ENCODE data around the gene EFR3B.
A peak's percentile ranks its signal among the peaks of the same experiment; 100 is the strongest.
"Not testable (repeated sequence)": the region's sequence is repeated elsewhere in the genome, so short reads cannot be mapped to it uniquely, and the experiment has no call there.

The EFR3B gene

DNA sequence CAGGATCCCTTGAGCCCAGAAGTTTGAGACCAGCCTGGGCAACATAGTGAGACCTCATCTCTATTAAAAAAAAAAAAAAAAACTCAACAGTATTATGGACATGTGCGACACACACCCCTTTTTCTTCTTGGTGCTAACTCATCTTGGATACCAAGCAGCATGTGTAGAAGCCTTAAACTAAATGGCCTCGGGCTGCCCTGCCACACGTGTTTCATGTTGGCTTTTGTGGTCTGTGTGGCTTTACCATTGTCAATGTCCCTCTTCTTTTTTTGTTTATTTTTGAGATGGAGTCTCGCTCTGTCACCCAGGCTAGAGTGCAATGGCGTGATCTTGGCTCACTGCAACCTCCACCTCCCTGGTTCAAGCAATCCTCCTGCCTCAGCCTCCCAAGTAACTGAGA, 109.1 kb downstream of the EFR3B start:
- not testable (repeated sequence) for DNase-seq (ENCODE audit: low spot score)

DNA sequence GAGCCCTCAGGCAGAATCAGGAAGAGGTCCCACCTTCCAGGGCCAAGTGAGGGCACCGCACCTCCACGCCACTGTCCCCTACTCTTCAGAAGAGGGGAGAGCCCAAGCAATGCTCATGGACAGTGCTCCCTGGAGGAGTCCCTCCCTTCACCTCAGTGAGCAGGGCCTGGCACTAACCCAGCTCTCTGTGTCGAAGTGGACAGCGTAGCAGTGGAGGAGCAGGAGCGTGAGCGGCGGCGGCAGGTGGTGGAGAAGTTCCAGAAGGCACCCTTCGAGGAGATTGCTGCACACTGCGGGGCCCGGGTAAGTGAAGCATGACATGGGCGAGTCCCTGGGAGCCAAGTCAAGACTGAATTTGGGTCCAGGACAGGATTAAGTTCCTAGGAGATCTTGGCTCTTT, 109.8 kb downstream of the EFR3B start:
- DNase-seq (ENCODE audit: low spot score): no peak

DNA sequence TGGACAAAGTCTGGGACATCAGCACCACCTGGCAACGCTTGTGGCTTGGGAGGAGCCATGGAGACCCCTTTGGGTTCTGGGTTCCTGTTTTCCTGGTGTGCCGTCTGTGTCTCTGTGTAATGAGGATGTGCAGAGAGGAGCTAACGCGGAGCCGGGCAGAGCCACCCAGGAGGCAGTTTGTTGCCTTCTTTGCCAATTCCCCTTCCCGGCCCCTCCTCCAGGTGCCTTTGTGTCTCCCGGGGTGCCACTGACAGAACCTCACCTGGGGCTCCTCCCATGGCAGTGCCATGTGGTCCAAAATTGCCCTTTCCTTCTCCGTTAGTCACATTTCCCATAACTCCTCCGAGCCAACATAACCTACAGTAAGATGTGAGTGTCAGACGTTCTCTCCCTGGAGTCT, 113.5 kb downstream of the EFR3B start:
- DNase-seq (ENCODE audit: low spot score): no peak

DNA sequence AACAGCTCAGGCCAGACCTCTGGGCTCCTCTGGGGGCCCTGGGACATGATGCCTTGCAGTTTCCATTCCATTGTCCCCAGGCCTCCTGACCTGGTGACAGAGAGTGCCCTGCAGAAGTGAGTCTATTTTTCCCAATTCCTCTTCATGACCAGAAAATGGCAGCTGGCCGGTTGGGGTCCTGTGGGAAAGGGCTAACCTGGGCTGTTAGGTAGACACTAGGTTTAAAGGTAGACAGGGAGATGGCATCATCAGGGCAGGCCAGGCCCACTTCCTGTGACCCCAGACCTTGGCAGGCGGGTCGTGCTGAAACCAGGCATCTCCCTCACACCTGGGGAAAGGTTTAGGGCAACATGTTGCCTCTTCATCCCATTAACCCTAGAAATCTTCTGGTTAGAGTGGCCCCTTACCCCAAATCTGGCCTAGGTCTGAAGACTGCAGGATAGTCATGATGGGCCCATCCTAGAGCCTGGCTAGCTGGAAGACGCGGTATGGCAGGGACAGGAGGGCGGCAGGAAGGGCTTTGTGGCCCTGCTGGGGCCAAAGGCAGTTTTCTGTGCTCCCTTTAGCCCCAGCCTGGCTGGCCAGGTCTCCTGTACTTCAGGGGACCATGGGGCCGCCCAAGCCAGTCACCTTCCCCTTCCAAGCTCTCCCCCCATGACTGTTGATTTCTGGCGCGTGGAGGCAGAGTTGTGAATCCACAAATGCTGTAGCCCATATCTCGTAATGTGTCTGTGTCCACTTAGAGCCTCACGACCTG, 116.4 kb downstream of the EFR3B start:
- no peak for DNase-seq (ENCODE audit: low spot score)

DNA sequence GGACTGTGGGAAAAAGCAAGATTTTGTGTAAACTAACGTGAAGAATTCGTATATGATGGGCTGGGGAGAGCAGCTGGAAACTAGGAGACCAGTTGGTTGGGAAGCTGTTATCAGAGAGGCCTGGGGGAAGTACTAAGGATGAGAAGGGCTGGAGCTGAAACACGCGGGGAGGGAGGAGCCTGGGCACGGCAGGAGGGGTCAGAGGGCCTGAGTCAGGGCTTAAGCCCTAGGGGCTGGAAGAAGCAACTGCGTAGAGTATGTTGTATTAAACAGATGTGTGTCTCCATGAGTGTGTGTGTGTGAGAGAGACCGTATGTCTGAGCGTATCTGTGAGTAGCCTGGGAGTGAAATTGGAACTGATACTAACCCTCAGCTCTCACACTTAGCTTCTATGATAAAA, 118.1 kb downstream of the EFR3B start:
- peak; percentile 79 for DNase-seq (ENCODE audit: low spot score)

DNA sequence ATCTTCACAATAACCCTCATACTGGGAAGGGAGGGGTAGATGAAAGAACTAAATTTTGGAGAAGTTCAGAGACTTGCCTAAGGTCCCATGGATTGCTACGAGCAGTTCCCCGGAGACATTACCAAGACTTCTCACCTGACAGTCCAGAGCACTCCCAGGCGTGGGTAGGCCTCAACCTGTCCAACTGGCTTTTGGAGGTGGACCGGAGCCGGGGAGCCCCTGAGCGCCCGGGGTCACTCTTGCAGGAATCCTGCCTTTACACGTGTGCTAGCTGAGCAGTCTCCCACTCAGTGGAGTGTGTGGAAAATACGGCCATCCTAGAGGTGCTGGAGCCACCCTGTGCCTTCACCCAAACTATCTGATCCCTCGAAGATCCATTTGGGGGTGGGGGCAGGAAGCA, 118.5 kb downstream of the EFR3B start:
- DNase-seq (ENCODE audit: low spot score): no peak

DNA sequence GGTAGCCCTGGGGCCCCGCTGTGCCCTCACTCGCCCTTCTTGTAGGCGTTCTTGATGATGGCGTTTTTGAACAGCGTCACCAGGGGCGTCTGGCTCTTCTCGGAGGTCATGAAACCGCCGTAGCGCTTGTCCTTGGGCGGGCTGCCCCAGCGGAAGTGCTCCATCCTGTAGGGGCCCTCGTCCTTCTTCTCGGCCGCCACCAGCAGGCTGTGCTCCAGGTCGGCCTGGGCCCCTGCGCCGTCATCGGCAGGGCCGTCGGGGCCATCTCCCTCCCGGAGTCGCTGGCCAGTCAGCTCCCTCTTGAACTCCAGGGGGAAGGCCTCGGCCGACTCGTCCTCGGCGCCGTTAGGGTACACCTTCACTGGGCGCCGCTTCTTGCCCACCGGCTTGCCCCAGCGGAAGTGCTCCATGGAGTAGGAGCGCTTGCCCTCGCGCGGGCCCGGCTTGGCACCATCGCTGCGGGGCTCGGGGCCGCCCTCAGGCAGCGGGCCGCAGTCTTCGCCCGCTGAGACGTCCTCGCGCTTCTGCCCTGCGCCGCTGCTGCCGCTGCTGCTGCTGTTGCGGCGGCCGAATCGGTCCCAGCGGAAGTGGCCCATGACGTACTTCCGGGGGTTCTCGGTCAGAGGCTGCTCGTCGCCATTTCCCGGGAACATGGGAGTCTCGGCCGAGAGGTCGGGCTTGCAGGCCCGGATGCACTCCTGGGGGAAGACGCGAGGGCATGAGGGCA, 119.3 kb downstream of the EFR3B start:
- DNase-seq (ENCODE audit: low spot score): no peak

DNA sequence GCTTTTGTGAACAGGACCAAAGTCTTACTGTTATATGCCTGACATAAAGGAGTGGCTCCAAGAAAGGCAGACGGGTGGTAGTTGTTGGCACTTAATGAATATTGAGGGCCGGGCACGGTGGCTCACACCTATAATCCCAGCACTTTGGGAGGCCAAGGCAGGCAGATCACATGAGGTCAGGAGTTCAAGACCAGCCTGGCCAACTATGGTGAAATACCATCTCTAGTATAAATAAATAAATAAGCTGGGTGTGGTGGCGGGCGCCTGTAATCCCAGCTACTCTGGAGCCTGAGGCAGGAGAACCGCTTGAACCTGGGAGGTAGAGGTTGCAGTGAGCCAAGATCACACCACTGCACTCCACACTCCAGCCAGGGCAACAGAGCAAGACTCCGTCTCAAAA, 120.2 kb downstream of the EFR3B start:
- DNase-seq (ENCODE audit: low spot score): not testable (repeated sequence)

DNA sequence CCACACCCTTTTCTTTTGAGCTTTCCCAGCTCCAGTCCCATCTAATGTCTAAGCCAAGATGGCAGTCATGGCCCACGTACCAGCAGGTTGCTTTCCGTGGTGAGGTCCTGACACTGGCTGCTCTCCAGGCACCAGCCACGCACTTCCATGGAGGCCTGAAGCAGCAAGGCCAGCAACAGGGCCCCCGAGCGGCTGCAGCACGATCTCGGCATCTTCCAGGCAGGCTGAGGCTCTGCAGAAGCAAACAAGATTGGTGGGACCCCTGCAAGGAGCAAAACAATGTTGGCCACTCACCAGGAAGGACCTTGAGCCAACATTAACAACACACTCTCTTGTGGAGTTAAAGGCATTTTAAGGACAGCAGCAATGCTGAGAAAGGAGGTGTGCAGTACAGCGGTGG, 122.7 kb downstream of the EFR3B start:
- no peak for DNase-seq (ENCODE audit: low spot score)

DNA sequence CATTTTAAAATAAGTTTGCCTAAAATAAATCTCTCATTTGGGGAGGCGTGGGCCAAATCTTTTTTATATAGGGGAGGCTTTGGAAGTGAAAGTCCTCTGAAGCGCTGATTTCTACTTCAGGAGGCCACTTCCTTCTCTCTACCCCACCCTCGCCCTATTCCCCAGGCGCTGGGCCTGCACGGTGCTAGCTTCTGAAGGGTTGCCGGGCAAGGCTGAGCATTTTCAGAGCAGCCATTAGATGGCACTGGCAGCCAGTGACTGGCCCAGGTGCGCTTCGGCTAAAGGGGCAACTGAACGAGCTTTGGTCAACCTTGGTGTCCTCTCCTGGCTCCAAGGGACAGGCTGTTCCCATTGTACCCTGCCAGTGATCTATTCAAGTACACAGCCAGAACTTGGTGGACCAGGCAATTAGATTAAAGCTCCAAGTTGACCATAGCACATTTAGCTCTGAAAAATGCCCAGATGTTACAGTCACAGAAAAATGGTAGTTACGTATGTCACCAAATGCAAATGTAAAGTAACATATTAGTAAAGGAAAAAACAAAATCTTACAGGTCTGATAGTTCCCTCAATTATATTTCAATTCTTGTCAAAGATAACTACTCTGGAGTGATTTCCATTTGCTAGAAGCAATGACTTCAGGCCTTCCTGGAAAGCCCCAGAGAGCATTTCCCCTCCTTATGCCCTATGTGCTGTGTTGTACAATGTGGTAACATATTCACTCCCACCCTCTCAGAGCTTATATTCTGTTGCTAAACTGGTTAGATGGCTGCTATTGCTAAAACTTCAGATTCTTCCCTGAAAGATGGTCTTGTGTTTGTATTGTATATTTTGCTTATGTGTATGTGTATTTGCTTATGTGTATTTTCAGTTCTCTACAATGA, 124.4 kb downstream of the EFR3B start:
- DNase-seq (ENCODE audit: low spot score): peak; percentile 61

DNA sequence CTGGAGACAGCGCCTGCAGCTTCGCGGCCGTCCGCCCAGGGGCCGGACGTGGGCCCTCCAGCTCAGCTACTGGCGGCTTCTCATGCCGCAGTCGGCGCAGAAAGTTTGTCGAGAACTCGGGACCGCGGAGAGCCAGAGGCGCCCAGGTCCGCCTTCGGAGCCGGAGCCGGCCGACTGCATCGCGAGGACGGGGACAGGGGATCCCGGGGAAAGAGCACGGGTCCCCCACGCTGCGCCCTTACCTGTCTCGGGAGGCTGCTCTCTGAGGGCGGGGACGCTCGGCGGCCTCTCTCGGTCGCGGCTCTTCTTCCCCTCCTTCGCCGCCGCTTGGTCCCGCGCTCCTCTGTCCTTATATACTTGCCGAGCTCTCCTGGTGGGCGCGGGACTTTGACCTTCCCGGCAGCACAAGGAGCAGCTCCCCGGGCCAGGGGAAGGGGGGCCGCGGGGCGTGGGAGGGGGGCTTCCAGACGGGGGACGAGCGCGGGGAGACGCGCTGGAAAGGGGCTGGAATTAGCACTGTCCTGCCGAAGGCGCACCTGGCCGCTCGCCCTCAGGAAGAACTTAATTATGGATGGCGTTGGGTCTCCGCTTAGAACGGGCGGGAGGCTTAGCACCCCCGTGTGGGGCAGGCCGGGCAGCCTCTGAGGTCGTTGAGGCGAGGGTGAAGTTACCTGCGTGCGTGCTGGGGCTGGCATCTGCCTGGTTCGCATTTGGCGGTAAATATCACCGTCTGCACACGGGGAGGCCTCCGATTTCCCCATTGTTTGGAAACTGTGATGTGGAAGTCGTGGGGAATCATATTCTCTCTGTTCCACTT, 126.6 kb downstream of the EFR3B start, which contains the start of gene POMC:
TSS of gene POMC (minus strand) at position 325 of the 817 bp plus-strand sequence. CDS start 3,808 bp downstream, outside the sequence.
- peak; percentile 65 for DNase-seq (ENCODE audit: low spot score)

DNA sequence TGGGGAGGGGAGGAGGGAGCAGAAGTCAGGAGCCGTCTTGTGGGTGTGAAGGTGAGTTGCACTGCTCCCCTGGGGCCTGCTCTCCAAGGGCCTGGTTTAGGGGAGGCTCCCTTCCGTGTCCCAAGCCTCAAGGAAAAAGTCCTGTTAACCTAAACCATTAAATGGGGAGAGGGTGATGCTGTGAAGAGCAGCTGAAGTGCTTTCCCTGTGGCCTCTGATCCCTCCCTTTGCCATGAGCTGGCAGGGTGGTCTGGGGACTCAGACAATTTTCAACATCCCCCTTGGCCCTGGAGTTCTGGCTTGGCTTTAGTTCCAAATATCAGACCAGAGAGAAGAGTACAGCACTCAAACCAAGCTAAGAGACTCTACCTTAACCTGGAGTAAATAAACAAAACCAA, 127.2 kb downstream of the EFR3B start:
- DNase-seq (ENCODE audit: low spot score): no peak

DNA sequence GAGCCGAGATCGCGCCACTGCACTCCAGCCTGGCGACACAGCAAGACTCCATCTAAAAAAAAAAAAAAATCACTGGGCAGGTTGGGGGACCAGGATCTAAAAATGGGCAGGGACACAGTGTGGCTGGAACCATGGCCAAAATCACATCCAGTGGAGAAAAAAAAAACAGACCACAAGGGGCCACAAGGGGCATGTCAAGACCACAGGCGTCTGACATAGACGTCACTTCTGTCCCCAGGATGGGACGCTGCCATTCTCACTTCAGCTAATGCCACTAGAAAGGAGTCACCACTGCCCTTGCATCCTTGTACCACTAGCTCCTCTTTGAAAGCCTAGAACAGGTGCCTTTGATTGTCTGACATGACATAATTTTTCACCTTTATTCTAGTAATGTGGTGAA, 129.0 kb downstream of the EFR3B start:
- DNase-seq (ENCODE audit: low spot score): no peak

DNA sequence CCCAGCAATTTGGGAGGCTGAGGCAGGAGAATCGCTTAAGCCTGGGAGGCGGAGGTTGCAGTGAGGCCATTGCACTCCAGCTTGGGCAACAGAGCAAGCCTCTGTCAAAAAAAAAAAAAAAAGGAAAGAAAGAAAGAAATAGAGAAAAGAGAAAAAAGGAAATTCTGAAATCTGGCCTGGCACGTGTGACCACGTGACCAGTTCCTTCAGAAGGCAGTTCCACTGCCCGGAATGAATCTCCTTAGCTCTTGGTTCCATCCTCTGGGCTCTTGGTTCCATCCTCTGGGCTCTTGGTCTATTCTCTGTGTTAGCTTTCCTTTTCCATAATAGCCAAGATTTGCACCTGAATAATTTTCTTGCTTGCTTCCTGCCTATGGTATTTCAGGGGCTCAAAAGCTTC, 131.8 kb downstream of the EFR3B start:
- no peak for DNase-seq (ENCODE audit: low spot score)

DNA sequence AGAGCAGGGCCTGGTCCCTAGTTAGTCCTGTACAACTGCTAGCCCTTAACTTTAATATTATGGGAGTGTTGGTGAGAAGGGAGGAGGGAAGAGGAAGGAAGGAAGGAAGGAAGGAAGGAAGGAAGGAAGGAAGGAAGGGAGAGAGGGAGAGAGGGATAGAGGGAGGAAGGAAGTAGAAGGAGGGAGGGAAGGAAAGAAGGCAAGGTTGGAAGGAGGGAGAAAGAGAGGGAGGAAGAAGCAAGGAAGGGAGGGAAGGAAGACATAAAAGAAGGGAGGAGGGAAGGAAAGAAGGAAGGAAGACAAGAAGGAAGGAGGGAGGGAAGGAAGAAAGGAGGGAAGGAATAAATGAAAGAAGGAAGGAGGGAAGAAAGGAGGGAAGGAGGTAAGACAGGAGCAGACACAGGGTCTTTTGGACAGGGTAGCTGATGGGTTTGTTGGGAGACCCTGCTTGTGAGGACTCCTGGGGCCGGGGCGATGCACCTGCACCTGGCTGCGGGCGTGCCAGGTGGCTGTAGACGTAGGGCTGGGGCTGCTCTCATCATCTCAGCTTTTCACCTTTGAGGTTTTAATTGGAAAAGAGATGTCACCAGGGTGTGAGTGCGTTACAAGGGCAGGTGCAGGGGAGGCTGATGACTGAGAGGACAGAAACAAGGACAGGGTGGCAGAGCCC, 132.5 kb downstream of the EFR3B start:
- DNase-seq (ENCODE audit: low spot score): no peak

DNA sequence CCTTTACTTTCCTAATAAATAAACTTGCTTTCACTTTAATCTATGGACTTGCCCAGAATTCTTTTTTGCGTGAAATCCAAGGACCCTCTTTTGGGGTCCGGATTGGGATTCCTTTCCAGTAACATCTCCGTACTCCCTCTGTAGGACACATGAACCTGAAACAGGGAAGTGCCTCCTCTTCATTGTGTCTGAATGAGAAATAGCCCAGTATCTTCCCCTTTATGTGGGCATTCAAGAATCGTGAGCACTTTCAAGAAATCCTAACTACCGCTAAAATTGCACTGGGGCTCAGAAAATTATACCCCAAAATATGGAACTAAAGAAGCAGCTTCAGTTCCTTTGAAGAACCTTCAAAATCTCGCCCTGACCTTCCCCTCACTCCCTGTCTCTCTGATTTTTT, 134.3 kb downstream of the EFR3B start:
- DNase-seq (ENCODE audit: low spot score): no peak

DNA sequence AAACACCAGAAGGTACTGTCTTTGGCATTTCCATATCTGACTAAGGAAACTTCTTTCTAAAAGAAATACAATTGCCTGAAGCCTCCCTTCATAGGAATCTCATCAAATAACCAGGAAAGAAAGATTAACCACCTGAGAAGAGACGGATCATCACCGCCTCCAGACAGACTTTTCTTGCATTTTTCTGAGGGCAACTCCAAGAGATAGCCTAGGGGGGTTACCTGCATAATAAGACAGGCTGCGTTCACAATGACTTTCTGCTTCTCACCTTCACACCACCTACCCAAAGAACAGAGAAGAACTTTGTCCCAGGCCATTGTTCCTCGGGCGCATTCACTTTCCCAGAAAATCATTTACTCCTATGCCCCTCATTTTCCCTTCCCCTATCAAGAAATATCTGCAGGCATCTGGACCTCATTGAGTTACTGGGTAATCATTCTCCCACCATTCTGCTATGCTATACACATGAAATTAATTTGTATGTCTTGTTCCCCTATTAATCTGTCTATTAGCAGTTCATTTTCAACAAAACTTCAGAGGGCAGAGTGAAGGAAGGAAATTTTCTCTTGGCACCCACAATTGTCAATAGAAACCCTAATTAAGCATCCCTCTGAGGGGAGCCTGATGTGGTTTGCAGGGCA, 134.8 kb downstream of the EFR3B start:
- no peak for DNase-seq (ENCODE audit: low spot score)

DNA sequence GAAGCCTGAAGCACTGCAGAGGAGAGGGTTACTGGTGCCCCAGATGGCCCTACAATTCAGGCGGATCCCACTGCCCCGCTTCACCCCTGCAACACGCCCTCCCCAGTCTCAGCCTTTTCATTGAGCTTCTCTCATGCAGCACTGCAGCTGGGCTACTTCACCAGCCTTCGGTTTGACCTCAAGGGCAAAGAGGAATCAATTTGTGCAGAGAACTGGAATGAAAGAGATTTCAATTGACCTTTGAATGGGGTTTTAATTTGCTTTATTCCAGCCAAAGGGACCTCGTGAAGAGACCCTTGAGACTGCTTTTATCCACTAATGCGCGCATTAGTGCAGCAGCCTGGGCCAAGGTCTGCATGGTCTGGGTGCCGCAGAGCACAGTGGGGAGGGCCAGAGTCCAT, 135.3 kb downstream of the EFR3B start:
- DNase-seq (ENCODE audit: low spot score): no peak

DNA sequence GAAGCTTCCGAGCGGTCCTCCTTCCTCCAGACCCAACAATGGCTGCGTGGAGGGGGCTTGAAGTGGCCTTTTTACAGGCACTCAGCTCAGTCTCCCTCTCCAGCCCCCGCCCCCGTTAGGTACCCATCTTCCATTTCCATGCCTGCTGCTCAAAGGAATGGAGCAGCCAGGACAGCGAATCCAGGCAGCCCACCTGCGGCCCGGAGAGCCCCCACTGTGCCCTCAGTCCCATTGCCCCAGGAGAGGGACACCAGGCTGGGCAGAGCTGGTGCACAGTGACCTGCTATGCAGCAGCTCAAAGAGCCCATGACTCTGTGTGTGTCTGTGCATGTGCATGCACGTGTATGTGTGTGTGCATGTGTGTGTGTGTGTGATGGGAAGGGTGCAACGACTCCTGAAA, 137.1 kb downstream of the EFR3B start:
- no peak for DNase-seq (ENCODE audit: low spot score)

DNA sequence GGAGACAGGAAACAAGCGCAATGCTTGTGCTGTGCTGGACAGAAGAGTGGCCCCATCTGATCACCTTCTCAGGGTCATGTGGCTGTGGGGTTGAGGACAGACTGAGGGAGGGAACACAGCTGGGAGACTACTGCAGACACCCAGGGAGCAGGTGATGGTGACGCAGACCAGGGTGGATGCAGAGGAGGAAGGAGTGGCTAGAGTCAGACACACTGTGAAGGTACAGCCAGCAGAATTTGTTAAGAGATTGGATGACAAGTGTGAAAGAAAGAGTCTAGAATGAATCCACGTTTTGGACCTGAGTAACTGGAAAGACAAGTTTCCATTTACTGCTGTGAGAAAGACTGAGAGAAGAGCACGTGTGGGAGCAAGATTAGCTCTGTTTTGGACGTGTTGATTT, 142.4 kb downstream of the EFR3B start:
- no peak for DNase-seq (ENCODE audit: low spot score)
